RWPE1 (cell line): ENCODE results near the gene BRCA1.

Experiments
- CTCF ChIA-PET: fragments of 350-600 bp; sonication (Branson Sonifier 250); formaldehyde crosslinking; extraction: SDS; loops from one replicate; lab custom pipeline; 2021; lab: Yijun Ruan, JAX
- POLR2A ChIA-PET: fragments of 400-600 bp; formaldehyde crosslinking; extraction: SDS; loops from one replicate; lab custom pipeline; 2020; ENCODE audit warnings: antibody characterized with exemption; ENCODE audit not compliant: low non-redundant PET; lab: Yijun Ruan, JAX
- DNase-seq: peaks from one replicate; pipeline ENCODE4 v3.0.0; 2012; ENCODE audit warnings: low spot score
- H3K27ac ChIP-seq: fragments of 450-650 bp; 2 replicates; pipeline ENCODE4 v1.5.1; 2017
- CTCF ChIP-seq: fragments of 450-650 bp; conservative IDR thresholded peaks from 2 replicates; pipeline ENCODE4 v1.5.1; 2017; ENCODE audit warnings: low read depth, mild to moderate bottlenecking

BRCA1 gene

GRCh38 chr17:43018932-43019331, 106.2 kb downstream of the BRCA1 start:
- ChIA-PET POLR2A (no interaction called here), CTCF (no interaction called here)
- TF ChIP-seq CTCF = no peak

GRCh38 chr17:43018008-43018853, 106.9 kb downstream of the BRCA1 start:
- no peak for TF ChIP-seq CTCF
- no peak for DNase-seq
- peak overlapping the region; percentile 52 for H3K27ac ChIP-seq
- ChIA-PET POLR2A (no interaction called here), CTCF (no interaction called here)

More at GRCh38 chr17:43018932-43019331, 106.2 kb downstream of the BRCA1 start:
- H3K27ac ChIP-seq = no peak overlapping the region
- no peak for DNase-seq

GRCh38 chr17:43016216-43016615, 108.9 kb downstream of the BRCA1 start:
- ChIA-PET POLR2A (no interaction called here), CTCF (no interaction called here)
- no peak for DNase-seq
- no peak for TF ChIP-seq CTCF
- H3K27ac ChIP-seq = peak overlapping the region; percentile 52

- peak overlapping the region; percentile 52 for H3K27ac ChIP-seq
- no peak for DNase-seq
- ChIA-PET CTCF (interaction anchor here (0.6 kb wide), 1 partner anchor 1295 kb away, joined by 3 read pairs; no protein-coding TSS in a partner anchor), POLR2A (interaction anchor here (0.9 kb wide), 1 partner anchor 14 kb away, joined by 3 read pairs; no protein-coding TSS in a partner anchor)
- TF ChIP-seq CTCF = no peak
Measured at GRCh38 chr17:43015579-43015978, 109.6 kb downstream of the BRCA1 start.

- DNase-seq = no peak
- CTCF ChIA-PET = interaction anchor here (0.6 kb wide), 2 partner anchors 160 to 1295 kb away, joined by 3 to 9 read pairs; no protein-coding TSS in a partner anchor
- TF ChIP-seq CTCF = no peak
- POLR2A ChIA-PET = interaction anchor here (0.9 kb wide), 1 partner anchor 13 kb away, joined by 3 read pairs; no protein-coding TSS in a partner anchor
- H3K27ac ChIP-seq = peak overlapping the region; percentile 52
Measured at GRCh38 chr17:43014649-43015542, 110.3 kb downstream of the BRCA1 start.
